RCC 7860 (cell line): Measurements from ENCODE around the gene CP.

ENCODE experiments used
- DNase-seq: peaks from one replicate; pipeline ENCODE4 v3.0.0-alpha.2; 2015; ENCODE audit warnings: low spot score
- FAIRE-seq: peaks from 2 replicates; lab custom pipeline; 2012; peaks lifted over from hg19 to GRCh38; lab: Jason Lieb, UNC

CP gene

GRCh38 chr3:149129326-149130205, 92.1 kb downstream of the CP start, which contains the start of gene HPS3:
TSS of gene HPS3 (plus strand) at chr3:149129638. CDS start at chr3:149129724, 86 bp downstream.
- DNase-seq: peak; percentile 87
- FAIRE-seq: peak; percentile 40

- no peak for FAIRE-seq
These were observed 92.8 kb downstream of the CP start for GRCh38 chr3:149128821-149129220.

GRCh38 chr3:149122721-149123578, 98.7 kb downstream of the CP start:
- DNase-seq (no peak), FAIRE-seq (no peak)

More at GRCh38 chr3:149128821-149129220, 92.8 kb downstream of the CP start:
- DNase-seq: no peak
